HPDE6-E6E7 (cell line): ENCODE data around the gene AXL.
"Not testable (repeated sequence)": the region's sequence is repeated elsewhere in the genome, so short reads cannot be mapped to it uniquely, and the experiment has no call there.

Source experiments
- DNase-seq: peaks from one replicate; pipeline ENCODE4 v3.0.0; 2011; ENCODE audit warnings: missing footprints; ENCODE audit errors: extremely low spot score

Gene AXL

DNA sequence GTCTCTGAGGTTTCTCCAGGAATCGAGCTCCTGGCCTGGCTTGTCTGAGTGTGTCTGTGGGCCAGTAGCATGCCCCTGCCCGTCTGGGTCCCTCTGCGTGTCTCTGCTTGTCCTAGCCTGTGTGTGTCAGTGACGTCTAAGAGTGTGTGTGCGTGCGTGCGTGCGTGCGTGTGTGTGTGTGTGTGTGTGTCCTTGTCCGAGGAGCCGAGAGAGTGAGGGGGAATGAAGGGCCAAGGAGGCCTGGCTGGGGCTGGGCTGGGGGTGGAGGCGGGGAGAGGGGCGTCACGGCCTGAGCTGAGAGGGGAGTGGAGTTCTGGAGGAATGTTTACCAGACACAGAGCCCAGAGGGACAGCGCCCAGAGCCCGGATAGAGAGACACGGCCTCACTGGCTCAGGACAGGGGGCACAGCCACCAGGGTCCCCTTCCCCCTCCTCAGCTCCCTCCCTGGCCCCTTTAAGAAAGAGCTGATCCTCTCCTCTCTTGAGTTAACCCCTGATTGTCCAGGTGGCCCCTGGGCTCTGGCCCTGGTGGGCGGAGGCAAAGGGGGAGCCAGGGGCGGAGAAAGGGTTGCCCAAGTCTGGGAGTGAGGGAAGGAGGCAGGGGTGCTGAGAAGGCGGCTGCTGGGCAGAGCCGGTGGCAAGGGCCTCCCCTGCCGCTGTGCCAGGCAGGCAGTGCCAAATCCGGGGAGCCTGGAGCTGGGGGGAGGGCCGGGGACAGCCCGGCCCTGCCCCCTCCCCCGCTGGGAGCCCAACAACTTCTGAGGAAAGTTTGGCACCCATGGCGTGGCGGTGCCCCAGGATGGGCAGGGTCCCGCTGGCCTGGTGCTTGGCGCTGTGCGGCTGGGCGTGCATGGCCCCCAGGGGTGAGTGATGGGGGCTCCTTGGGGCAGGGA, at the start of gene AXL:
TSS of gene AXL (plus strand) at position 609 of the 893 bp plus-strand sequence. CDS start at position 779, 170 bp downstream.
- DNase-seq, result peak; percentile 85

GRCh38 chr19:41172297-41173164, 46.5 kb upstream of the AXL start:
- no peak for DNase-seq

DNA sequence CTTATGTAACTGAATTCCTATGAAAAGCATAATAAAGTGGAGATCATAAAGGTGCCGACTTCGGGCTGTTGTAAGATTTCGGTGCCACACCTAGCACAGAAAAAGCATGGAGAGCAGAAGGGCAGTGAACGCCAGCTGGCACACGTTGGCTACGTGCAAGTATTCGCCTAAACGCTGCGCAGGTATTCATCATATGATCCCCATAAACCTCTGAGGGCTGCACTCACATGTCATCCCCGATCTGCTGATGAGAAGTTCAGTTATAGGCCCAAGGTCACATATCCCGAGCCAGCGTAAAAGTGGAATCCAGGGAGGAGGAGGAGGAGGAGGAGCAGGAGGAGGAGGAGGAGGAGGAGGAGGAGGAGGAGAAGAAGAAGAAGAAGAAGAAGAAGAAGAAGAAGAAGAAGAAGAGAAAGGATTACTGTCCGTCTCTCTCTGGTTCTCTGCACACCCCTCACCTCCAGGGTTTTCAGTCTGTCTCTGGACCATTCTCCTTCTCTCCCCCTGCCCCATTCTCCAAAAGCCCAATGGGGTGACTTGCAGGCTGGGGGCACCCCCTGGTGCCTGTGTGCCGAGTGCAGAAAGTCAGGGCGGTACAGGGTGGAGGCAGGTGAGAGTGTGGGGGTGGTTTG, 44.6 kb upstream of the AXL start:
- DNase-seq, result no peak

DNA sequence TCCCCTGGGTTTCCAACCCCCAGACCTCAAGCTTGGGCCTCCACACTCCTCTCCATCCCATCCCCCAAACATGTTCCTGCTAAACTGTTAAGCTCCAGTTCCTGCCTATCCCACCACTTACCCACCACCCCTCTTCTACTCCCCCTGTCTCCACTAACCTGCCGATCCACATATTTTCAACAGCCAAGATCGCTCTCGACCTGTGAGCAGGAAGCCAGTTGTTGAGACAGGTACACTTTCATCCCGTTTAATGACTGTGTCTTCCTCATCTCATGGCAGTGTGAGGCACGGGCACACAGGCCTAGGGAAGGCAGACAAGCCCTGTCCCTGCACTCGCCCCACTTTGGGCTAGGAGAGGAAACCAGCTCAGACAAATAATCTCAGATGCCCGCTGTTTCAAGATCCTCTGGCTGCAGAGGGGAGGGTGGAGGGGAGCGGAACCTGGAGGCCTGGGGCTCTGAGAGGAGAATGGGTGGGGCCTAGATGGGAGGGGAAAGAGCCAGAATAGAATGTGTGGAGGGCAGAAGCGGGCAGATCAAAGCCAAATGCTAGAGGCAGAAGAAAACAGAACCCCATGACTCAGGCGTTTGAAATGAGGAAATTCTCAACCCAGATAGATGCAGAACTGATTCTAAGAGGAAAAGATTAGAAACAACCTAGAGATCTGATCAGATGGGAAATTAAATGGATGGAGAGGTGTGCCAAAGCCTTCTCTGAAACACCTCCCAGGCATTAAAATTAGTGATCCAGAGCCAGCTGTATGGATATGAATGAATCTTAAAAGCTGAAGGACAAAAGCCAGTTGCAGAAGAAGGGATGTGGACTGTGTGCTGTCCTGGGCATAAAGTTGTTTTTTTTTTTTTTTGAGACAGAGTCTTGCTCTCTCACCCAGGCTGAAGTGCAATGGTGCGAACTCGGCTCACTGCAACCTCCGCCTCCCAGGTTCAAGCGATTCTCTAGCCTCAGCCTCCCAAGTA, 42.9 kb upstream of the AXL start:
- peak; percentile 76 for DNase-seq

DNA sequence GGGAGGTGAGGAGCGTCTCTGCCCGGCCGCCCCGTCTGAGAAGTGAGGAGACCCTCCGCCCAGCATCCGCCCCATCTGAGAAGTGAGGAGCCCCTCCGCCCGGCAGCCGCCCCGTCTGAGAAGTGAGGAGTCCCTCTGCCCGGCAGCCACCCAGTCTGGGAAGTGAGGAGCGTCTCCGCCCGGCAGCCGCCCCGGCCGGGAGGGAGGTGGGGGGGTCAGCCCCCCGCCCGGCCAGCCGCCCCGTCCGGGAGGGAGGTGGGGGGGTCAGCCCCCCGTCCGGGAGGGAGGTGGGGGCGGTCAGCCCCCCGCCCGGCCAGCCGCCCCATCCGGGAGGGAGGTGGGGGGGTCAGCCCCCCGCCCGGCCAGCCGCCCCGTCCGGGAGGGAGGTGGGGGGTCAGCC, 38.9 kb upstream of the AXL start:
- DNase-seq, result not testable (repeated sequence)

- no peak for DNase-seq
Measured at GRCh38 chr19:41186971-41187883, 31.8 kb upstream of the AXL start.

- DNase-seq, result no peak
Measured at GRCh38 chr19:41187884-41188279, 31.1 kb upstream of the AXL start.

- DNase-seq, result no peak
Measured at GRCh38 chr19:41189425-41190065, 29.5 kb upstream of the AXL start.

DNA sequence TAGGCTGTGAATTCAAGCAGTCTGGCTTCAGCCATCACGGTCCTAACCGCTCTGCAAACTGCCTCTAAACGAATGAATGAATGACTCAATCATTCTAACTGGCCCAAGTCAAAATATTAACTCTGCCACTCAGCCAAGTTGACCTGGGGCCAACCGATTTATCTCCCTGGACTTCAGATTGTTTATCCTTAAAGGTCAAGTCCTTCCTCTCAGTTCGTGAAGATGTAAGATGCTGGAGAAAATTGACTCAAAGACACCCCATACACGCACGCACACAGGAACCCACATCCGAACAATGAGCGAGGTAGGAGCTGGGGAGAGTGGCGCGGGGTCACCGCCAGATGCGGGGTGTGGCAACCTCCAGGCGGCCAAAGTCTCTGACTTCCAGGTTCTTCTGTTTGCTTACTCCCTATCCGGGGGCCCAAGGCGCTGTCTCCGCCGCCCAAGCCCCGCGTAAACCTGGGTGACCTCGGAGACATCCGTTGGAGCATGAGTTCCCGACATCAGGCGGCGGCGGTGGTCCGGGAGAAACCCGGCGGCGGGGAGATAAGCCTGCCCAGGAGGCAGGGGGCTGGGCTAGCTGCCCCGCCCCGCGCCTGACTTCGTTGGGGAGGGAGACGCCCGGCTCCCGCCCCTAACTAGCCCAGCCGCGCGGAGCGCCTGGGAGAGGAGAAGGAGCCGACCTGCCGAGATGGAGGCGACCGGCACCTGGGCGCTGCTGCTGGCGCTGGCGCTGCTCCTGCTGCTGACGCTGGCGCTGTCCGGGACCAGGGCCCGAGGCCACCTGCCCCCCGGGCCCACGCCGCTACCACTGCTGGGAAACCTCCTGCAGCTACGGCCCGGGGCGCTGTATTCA, 26.2 kb upstream of the AXL start, which contains the start of gene CYP2S1:
TSS of gene CYP2S1 (plus strand) at position 646 of the 856 bp plus-strand sequence. CDS start at position 692, 46 bp downstream.
- DNase-seq, result peak; percentile 48

DNA sequence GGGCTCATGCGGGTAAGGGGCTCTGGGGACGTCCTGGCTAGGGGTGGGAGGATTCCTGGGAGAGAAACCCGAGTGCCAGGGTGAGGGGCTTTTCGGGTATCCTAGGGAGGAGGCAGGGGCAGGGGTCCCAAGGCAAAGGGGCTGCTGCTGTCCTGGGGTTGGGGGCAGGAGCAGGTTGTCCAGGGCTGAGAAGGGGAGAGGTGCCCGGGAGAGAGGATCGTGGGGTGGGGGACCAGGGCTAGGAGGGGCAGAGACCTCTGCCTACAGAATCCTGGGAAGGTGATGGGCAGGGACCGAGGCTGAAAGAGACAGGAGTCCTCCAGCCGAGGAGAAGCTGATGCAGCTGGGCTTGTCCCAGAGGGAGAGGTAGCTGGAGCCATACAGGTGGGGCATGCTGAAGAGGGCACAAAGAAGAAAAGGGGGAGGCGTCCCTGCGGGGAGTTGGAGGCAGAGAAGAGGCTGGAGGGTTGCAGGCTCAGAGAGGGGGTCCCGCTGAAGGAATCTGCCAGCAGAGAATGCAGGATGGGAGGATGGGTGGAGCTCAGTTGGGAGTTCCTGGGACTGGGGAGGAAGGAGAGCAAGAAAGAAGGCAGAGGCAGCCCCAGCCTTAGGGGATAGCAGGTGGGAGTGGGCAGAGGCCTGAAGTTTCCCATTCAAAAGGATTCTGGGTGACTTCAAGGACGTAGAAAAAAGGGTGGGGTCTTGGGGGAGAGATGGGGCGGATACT, 25.4 kb upstream of the AXL start:
- no peak for DNase-seq

DNA sequence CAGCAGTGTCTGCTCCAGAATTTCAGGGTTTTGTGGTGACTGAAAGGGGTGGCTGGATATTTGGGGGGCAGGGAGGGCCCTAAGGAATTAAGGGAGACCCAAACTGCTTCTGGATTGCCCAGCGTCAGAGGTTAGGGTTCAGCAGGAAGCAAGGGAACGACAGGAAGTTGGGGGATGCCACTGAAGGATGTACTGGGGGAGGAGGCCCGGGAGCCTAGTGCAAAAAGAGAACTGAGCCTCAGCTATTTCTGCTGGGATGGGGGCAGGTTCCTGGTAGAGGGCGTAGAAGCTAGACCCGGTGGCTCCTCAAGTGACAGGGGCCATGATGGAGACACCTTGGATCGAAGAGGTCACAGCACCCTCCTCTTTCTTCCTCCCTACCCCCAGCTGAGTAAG, 24.9 kb upstream of the AXL start:
- DNase-seq, result no peak

GRCh38 chr19:41195675-41196497, 23.1 kb upstream of the AXL start:
- DNase-seq, result peak; percentile 67

DNA sequence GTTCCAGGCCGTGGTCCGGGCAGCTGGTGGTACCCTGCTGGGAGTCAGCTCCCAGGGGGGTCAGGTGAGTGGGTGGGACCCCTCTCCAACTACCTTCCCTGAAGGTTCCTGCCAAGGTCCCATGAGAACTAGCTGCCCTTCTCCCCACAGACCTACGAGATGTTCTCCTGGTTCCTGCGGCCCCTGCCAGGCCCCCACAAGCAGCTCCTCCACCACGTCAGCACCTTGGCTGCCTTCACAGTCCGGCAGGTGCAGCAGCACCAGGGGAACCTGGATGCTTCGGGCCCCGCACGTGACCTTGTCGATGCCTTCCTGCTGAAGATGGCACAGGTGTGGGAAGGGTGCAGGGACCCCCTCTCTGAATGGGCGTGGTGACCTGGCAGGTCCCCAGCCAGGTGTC, 20.5 kb upstream of the AXL start:
- DNase-seq, result no peak

DNA sequence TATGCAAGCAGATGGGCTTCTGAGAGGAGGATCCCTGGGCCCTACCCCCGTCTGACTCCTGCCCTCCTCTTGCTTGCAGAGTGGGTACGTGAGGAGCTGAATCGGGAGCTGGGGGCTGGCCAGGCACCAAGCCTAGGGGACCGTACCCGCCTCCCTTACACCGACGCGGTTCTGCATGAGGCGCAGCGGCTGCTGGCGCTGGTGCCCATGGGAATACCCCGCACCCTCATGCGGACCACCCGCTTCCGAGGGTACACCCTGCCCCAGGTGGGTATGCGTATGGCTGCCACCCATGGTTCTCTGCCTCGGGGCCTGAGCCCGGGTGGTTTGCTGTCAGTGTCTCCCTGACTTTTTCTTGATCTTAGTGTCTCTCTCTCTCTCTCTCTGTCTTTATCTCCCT, 15.7 kb upstream of the AXL start:
- DNase-seq, result no peak

DNA sequence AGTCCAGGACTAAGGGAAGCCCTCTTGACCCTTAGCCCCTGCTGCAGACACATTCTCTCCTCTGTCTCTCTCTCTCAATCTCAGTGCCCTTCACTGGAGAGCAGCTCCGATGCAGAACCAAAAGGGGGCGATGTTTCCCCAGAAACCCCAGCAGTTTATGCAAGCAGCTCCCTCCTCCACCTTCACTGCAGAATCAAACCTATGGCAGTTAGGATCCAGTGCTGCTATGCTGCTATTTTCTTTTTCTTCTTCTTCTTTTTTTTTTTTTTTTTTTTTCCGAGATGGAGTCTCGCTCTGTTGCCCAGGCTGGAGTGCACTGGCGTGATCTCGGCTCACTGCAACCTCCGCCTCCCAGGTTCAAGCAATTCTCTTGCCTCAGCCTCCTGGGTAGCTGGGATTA, 14.7 kb upstream of the AXL start:
- peak; percentile 72 for DNase-seq

- DNase-seq, result no peak
Measured at GRCh38 chr19:41205995-41206394, 13.0 kb upstream of the AXL start.

DNA sequence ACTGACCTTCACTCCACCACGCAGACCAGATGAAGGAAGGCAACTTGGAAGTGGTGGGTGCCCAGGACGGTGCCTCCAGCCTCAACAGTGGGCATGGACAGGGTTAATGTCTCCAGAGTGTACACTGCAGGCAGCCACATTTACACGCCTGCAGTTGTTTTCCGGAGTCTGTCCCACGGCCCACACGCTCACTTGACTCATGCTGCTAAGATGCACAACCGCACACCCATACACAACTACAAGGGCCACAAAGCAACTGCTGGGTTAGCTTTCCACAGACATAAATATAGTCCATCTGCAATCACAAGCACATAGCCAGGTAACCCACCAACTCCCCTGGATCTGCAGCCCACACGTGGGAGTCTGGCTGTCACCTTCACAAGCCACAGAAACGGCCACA, 12.6 kb upstream of the AXL start:
- no peak for DNase-seq
